GM18526 (cell line): Measurements from ENCODE around the gene ABCC10.

Experiments
- POLR2A ChIP-seq: IDR thresholded peaks from 3 replicates; pipeline ENCODE4 v1.6.1; 2011; ENCODE audit not compliant: insufficient read length; ENCODE audit errors: extremely low read depth

ABCC10 gene

GRCh38 chr6:43488667-43489276, 61.4 kb downstream of the ABCC10 start:
- TF ChIP-seq POLR2A: no peak

GRCh38 chr6:43489277-43490072, 62.1 kb downstream of the ABCC10 start:
- TF ChIP-seq POLR2A: no peak

GRCh38 chr6:43490523-43490939, 63.2 kb downstream of the ABCC10 start:
- TF ChIP-seq POLR2A: no peak

- no peak for TF ChIP-seq POLR2A
Observed at GRCh38 chr6:43491750-43492661, 64.7 kb downstream of the ABCC10 start.

GRCh38 chr6:43492673-43493072, 65.3 kb downstream of the ABCC10 start:
- TF ChIP-seq POLR2A: no peak

- TF ChIP-seq POLR2A: no peak
Observed at GRCh38 chr6:43493230-43493629, 65.9 kb downstream of the ABCC10 start.

GRCh38 chr6:43493833-43494232, 66.5 kb downstream of the ABCC10 start:
- no peak for TF ChIP-seq POLR2A

GRCh38 chr6:43494321-43494720, 67.0 kb downstream of the ABCC10 start:
- TF ChIP-seq POLR2A: no peak

GRCh38 chr6:43494766-43495165, 67.4 kb downstream of the ABCC10 start:
- TF ChIP-seq POLR2A: no peak

- TF ChIP-seq POLR2A: no peak
Observed at GRCh38 chr6:43495409-43495941, 68.1 kb downstream of the ABCC10 start.

- no peak for TF ChIP-seq POLR2A
Observed at GRCh38 chr6:43496370-43497128, 69.2 kb downstream of the ABCC10 start.

- no peak for TF ChIP-seq POLR2A
Observed at GRCh38 chr6:43497129-43497396, 69.7 kb downstream of the ABCC10 start.

GRCh38 chr6:43497689-43498088, 70.3 kb downstream of the ABCC10 start:
- no peak for TF ChIP-seq POLR2A

- TF ChIP-seq POLR2A: no peak
Observed at GRCh38 chr6:43499028-43499815, 71.9 kb downstream of the ABCC10 start.
